Limb (tissue), 2 donors: ENCODE results near the gene SORBS1.

Experiments used
- DNase-seq, 2 donors: peaks; one replicate each; pipeline ENCODE4 v3.0.0-alpha.2; 2016; ENCODE audit errors: extremely low spot score in 2 of 2

SORBS1 gene

GRCh38 chr10:95440038-95440725 is 121.0 kb downstream of the SORBS1 start:
- no peak for DNase-seq

GRCh38 chr10:95438781-95439180 is 122.4 kb downstream of the SORBS1 start:
- DNase-seq = no peak

GRCh38 chr10:95437669-95438068 is 123.5 kb downstream of the SORBS1 start:
- DNase-seq = no peak

- no peak for DNase-seq
These were observed 125.5 kb downstream of the SORBS1 start for GRCh38 chr10:95435548-95436279.

- no peak for DNase-seq
These were observed 126.6 kb downstream of the SORBS1 start for GRCh38 chr10:95434583-95434982.

GRCh38 chr10:95431900-95432342 is 129.2 kb downstream of the SORBS1 start:
- DNase-seq = no peak

- DNase-seq = peak; percentile 66 to 76
These were observed 130.8 kb downstream of the SORBS1 start for GRCh38 chr10:95430231-95430951.

GRCh38 chr10:95429639-95430038 is 131.5 kb downstream of the SORBS1 start:
- no peak for DNase-seq

- DNase-seq = no peak
These were observed 132.5 kb downstream of the SORBS1 start for GRCh38 chr10:95428701-95429100.

- no peak for DNase-seq
These were observed 134.7 kb downstream of the SORBS1 start for GRCh38 chr10:95426482-95426881.

GRCh38 chr10:95425592-95426465 is 135.3 kb downstream of the SORBS1 start:
- DNase-seq = no peak

- DNase-seq = no peak
These were observed 137.8 kb downstream of the SORBS1 start for GRCh38 chr10:95423164-95424005.

- DNase-seq = no peak
These were observed 138.9 kb downstream of the SORBS1 start for GRCh38 chr10:95422233-95422632.

GRCh38 chr10:95421782-95422181 is 139.4 kb downstream of the SORBS1 start:
- DNase-seq = no peak

- no peak for DNase-seq
These were observed 141.8 kb downstream of the SORBS1 start for GRCh38 chr10:95419399-95419798.

- DNase-seq = no peak
These were observed 144.2 kb downstream of the SORBS1 start for GRCh38 chr10:95416973-95417372.

GRCh38 chr10:95416270-95416669 is 144.9 kb downstream of the SORBS1 start:
- no peak for DNase-seq

- DNase-seq = no peak
These were observed 145.5 kb downstream of the SORBS1 start for GRCh38 chr10:95415621-95416031.

GRCh38 chr10:95414844-95415485 is 146.2 kb downstream of the SORBS1 start:
- DNase-seq = no peak
